ENCODE data around the gene PDLIM1.

DNA sequence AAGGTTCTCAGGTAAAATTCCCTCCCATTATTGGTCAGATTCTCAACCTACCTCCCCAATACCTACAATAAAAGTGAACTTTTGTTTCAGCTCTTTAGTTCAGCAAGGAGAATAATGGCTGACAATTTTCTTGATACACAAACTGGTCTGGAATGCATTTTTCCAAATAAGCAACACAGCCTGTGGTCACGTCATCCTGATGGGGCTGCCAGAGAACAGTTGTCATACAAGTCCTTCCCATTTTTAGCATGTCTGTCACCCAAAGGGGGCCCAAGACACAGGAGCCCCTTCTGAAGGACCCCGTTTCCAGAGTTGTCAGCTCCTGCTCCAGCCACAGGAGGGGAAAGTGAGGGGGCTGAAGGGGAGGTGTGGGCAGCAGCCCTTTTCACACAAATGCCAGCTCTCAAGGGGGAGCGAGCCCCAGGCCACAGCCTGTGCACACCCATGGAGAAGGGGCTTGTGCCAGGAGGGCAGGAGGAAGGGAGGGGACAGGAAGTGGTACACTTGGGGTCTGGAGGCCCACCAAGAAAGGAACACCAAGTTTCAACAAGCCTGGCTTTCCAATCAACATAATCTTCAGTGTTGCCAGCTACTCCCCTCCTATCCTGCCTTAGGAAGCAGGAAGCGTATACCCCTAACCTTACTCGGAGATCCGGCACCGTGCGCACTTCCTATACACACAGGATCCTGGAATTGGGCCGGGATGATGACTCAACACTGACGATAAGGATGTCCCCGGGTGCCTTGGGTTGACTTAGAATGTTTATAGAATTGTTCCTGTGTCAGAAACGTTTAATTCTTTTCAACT lies 43.4 kb upstream of the PDLIM1 start:
- TF ChIP-seq, protein P1, sequence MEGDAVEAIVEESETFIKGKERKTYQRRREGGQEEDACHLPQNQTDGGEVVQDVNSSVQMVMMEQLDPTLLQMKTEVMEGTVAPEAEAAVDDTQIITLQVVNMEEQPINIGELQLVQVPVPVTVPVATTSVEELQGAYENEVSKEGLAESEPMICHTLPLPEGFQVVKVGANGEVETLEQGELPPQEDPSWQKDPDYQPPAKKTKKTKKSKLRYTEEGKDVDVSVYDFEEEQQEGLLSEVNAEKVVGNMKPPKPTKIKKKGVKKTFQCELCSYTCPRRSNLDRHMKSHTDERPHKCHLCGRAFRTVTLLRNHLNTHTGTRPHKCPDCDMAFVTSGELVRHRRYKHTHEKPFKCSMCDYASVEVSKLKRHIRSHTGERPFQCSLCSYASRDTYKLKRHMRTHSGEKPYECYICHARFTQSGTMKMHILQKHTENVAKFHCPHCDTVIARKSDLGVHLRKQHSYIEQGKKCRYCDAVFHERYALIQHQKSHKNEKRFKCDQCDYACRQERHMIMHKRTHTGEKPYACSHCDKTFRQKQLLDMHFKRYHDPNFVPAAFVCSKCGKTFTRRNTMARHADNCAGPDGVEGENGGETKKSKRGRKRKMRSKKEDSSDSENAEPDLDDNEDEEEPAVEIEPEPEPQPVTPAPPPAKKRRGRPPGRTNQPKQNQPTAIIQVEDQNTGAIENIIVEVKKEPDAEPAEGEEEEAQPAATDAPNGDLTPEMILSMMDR (IDR thresholded peaks at IDR 0.05): no peak
- no peak for TF ChIP-seq POLR2A (IDR thresholded peaks at IDR 0.05)
